ENCODE measurements around the gene TIMMDC1.

GRCh38 chr3:119527714-119528113, 29.4 kb downstream of the TIMMDC1 start:
- no peak for TF ChIP-seq EP300 (IDR thresholded peaks at IDR 0.05)
- no peak for TF ChIP-seq CTCF (IDR thresholded peaks at IDR 0.05)
